Body of pancreas (tissue), 4 donors: Measurements from ENCODE around the gene WSB1.

ENCODE experiments used
- POLR2A ChIP-seq, 3 donors: fragments of 450-650 bp; IDR thresholded peaks; one replicate each; pipeline ENCODE4 v1.6.1; 2016; ENCODE audit warnings: antibody characterized with exemption in 3 of 3, mild to moderate bottlenecking in 2 of 3
- TF ChIP-seq, protein P1 (sequence below), 7 experiments: fragments of 450-650 bp in 4 of 7; fragments of 200-600 bp in 3 of 7; sonication (generic) in 3 of 7; IDR thresholded peaks; one replicate each; pipeline ENCODE4 v1.5.1; 2016 to 2019; ENCODE audit warnings: antibody characterized with exemption in 7 of 7

- TF ChIP-seq, protein P1, sequence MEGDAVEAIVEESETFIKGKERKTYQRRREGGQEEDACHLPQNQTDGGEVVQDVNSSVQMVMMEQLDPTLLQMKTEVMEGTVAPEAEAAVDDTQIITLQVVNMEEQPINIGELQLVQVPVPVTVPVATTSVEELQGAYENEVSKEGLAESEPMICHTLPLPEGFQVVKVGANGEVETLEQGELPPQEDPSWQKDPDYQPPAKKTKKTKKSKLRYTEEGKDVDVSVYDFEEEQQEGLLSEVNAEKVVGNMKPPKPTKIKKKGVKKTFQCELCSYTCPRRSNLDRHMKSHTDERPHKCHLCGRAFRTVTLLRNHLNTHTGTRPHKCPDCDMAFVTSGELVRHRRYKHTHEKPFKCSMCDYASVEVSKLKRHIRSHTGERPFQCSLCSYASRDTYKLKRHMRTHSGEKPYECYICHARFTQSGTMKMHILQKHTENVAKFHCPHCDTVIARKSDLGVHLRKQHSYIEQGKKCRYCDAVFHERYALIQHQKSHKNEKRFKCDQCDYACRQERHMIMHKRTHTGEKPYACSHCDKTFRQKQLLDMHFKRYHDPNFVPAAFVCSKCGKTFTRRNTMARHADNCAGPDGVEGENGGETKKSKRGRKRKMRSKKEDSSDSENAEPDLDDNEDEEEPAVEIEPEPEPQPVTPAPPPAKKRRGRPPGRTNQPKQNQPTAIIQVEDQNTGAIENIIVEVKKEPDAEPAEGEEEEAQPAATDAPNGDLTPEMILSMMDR (IDR thresholded peaks at IDR 0.05): no peak
- TF ChIP-seq POLR2A (IDR thresholded peaks at IDR 0.05): no peak
Measured at GRCh38 chr17:27269201-27269600, 24.7 kb upstream of the WSB1 start.
